H1 (cell line): Measurements from ENCODE around the gene BBS9. TPM values are rescaled to one million over a fixed set of nuclear protein-coding genes. Genes with fewer than 3 reads are reported as not detected.

Experiments used
- CTCF ChIA-PET: fragments of 300-600 bp; sonication (Branson Sonifier 250); formaldehyde crosslinking; loops from one replicate; lab custom pipeline; 2021; ENCODE audit not compliant: partially characterized antibody; lab: Charles Lee
- POLR2A ChIA-PET: fragments of 300-600 bp; sonication (Branson Sonifier 250); formaldehyde crosslinking; loops from one replicate; lab custom pipeline; 2021; ENCODE audit warnings: inconsistent platforms; ENCODE audit not compliant: partially characterized antibody; lab: Charles Lee
- DNase-seq, 2 experiments: peaks; one replicate each; pipeline versions ENCODE4 v3.0.0 to v3.0.0-alpha.2; 2010 to 2022; ENCODE audit warnings: low spot score in 2 of 2, low read depth in 1 of 2, mixed read lengths in 1 of 2
- FAIRE-seq: peaks from 2 replicates; lab custom pipeline; 2011; peaks lifted over from hg19 to GRCh38; lab: Jason Lieb, UNC
- H2AFZ ChIP-seq: 2 replicates; pipeline ENCODE4 v1.8.1; 2012; ENCODE audit warnings: low read length, inconsistent platforms
- H2AK5ac ChIP-seq: 2 replicates; pipeline ENCODE4 v1.6.1; 2013; ENCODE audit warnings: low read depth, low read length
- H2BK120ac ChIP-seq: replicated peaks from 2 replicates; pipeline ENCODE3; 2013; ENCODE audit warnings: low read depth, low read length, inconsistent platforms
- H2BK12ac ChIP-seq: 2 replicates; pipeline ENCODE4 v1.6.1; 2013; ENCODE audit warnings: low read depth, low read length
- H2BK15ac ChIP-seq: 2 replicates; pipeline ENCODE4 v1.6.1; 2013; ENCODE audit warnings: low read length
- H2BK20ac ChIP-seq: 2 replicates; pipeline ENCODE4 v1.6.1; 2013; ENCODE audit warnings: low read length
- H2BK5ac ChIP-seq: 2 replicates; pipeline ENCODE4 v1.6.1; 2013; ENCODE audit warnings: low read depth, low read length
- H3K14ac ChIP-seq: 2 replicates; pipeline ENCODE4 v1.6.1; 2013; ENCODE audit warnings: inconsistent platforms; ENCODE audit not compliant: insufficient read length
- H3K18ac ChIP-seq: 2 replicates; pipeline ENCODE4 v1.6.1; 2013; ENCODE audit warnings: low read length; ENCODE audit errors: extremely low read depth
- H3K23ac ChIP-seq: 2 replicates; pipeline ENCODE4 v1.6.1; 2013; ENCODE audit warnings: inconsistent platforms; ENCODE audit not compliant: insufficient read length
- H3K23me2 ChIP-seq: 2 replicates; pipeline ENCODE4 v1.6.1; 2013; ENCODE audit warnings: low read depth, low read length
- H3K27ac ChIP-seq: 2 replicates; pipeline ENCODE4 v1.6.1; 2011; ENCODE audit warnings: low read depth, low read length, inconsistent platforms
- H3K27me3 ChIP-seq, 4 experiments: replicated peaks in 1 of 4; 1 replicate in 1 of 4; 2 replicates in 3 of 4; pipeline versions ENCODE4 v1.6.1 to v1.8.1; 2011 to 2013; ENCODE audit warnings: low read length in 3 of 4, mild to moderate bottlenecking in 3 of 4, inconsistent platforms in 2 of 4, mixed read lengths in 2 of 4, moderate library complexity in 1 of 4; ENCODE audit not compliant: control insufficient read depth in 3 of 4, insufficient read depth in 3 of 4; ENCODE audit errors: extremely low read depth in 1 of 4
- H3K36me3 ChIP-seq, 4 experiments: 2 replicates each; pipeline versions ENCODE4 v1.6.1 to v1.8.1; 2011 to 2013; ENCODE audit warnings: mild to moderate bottlenecking in 4 of 4, low read length in 3 of 4, moderate library complexity in 2 of 4, control low read depth in 1 of 4, inconsistent platforms in 1 of 4; ENCODE audit not compliant: insufficient read depth in 4 of 4, control insufficient read depth in 2 of 4
- H3K4ac ChIP-seq: replicated peaks from 2 replicates; pipeline ENCODE3; 2013; ENCODE audit warnings: low read length, low read depth, mixed read lengths, inconsistent platforms; ENCODE audit not compliant: insufficient read length
- H3K4me1 ChIP-seq, 4 experiments: replicated peaks in 1 of 4; 1 replicate in 1 of 4; 2 replicates in 3 of 4; pipeline versions ENCODE4 v1.6.1 to v1.8.1; 2011 to 2013; ENCODE audit warnings: low read length in 3 of 4, inconsistent platforms in 2 of 4, mixed read lengths in 1 of 4; ENCODE audit not compliant: insufficient read depth in 4 of 4, control insufficient read depth in 3 of 4
- H3K4me2 ChIP-seq, 2 experiments: 2 replicates each; pipeline versions ENCODE4 v1.6.1 to v1.8.1; 2011 to 2013; ENCODE audit warnings: low read depth in 2 of 2, low read length in 2 of 2, control low read depth in 1 of 2, inconsistent platforms in 1 of 2, mild to moderate bottlenecking in 1 of 2; ENCODE audit not compliant: insufficient read depth in 1 of 2
- H3K4me3 ChIP-seq, 4 experiments: fragments of 200-600, 300-600 bp in 1 of 4; sonication (generic), shearing (Covaris generic), sonication (Bioruptor Twin) in 1 of 4; 2 replicates each; pipeline versions ENCODE4 v1.5.1 to v1.8.1; 2011 to 2016; ENCODE audit warnings: low read length in 4 of 4, low read depth in 3 of 4, control low read depth in 2 of 4, inconsistent platforms in 2 of 4, mild to moderate bottlenecking in 2 of 4, mixed read lengths in 1 of 4, moderate library complexity in 1 of 4; ENCODE audit not compliant: insufficient read depth in 2 of 4; ENCODE audit errors: extremely low read depth in 1 of 4
- H3K56ac ChIP-seq: replicated peaks from 2 replicates; pipeline ENCODE3; 2013; ENCODE audit warnings: low read depth, mild to moderate bottlenecking, mixed read lengths, low read length, inconsistent platforms; ENCODE audit not compliant: insufficient read length
- H3K79me1 ChIP-seq: 2 replicates; pipeline ENCODE4 v1.6.1; 2013; ENCODE audit warnings: low read depth, low read length, control low read depth
- H3K79me2 ChIP-seq, 2 experiments: 2 replicates each; pipeline versions ENCODE4 v1.6.1 to v1.8.1; 2012 to 2013; ENCODE audit warnings: low read length in 2 of 2, mild to moderate bottlenecking in 2 of 2, inconsistent platforms in 1 of 2; ENCODE audit not compliant: insufficient read depth in 2 of 2, control insufficient read depth in 1 of 2
- H3K9ac ChIP-seq, 4 experiments: replicated peaks in 1 of 4; 1 replicate in 1 of 4; 2 replicates in 3 of 4; pipeline versions ENCODE4 v1.6.1 to v1.8.1; 2011 to 2013; ENCODE audit warnings: low read depth in 3 of 4, low read length in 3 of 4, control low read depth in 2 of 4, mild to moderate bottlenecking in 2 of 4, moderate library complexity in 2 of 4, inconsistent platforms in 1 of 4; ENCODE audit errors: extremely low read depth in 1 of 4
- H3K9me3 ChIP-seq, 2 experiments: 2 replicates each; pipeline versions ENCODE4 v1.6.1 to v1.8.1; 2012 to 2013; ENCODE audit warnings: mild to moderate bottlenecking in 2 of 2, moderate library complexity in 2 of 2, control low read depth in 1 of 2, inconsistent platforms in 1 of 2, low read depth in 1 of 2, low read length in 1 of 2, mixed read lengths in 1 of 2; ENCODE audit not compliant: insufficient read depth in 2 of 2
- H4K20me1 ChIP-seq, 2 experiments: replicated peaks in 1 of 2; 2 replicates each; pipeline versions ENCODE3 to v1.8.1; 2011 to 2013; ENCODE audit warnings: inconsistent platforms in 2 of 2, low read length in 2 of 2, mild to moderate bottlenecking in 1 of 2; ENCODE audit not compliant: insufficient read depth in 2 of 2, control insufficient read depth in 1 of 2
- H4K5ac ChIP-seq: 2 replicates; pipeline ENCODE4 v1.6.1; 2013; ENCODE audit warnings: low read length, low read depth, mixed read lengths, inconsistent platforms; ENCODE audit not compliant: insufficient read length
- H4K8ac ChIP-seq: 2 replicates; pipeline ENCODE4 v1.8.0; 2013; ENCODE audit warnings: mild to moderate bottlenecking, moderate library complexity, low read length, inconsistent platforms; ENCODE audit not compliant: insufficient read depth; ENCODE audit errors: extremely low read depth
- H4K91ac ChIP-seq: replicated peaks from 2 replicates; pipeline ENCODE3; 2013; ENCODE audit warnings: low read length, mixed read lengths, inconsistent platforms; ENCODE audit not compliant: insufficient read length
- CHD1 ChIP-seq: IDR thresholded peaks from 2 replicates; pipeline ENCODE4 v1.6.1; 2012; ENCODE audit warnings: low read depth, low read length, improper control_type of control experiment
- GTF2F1 ChIP-seq: IDR thresholded peaks from 2 replicates; pipeline ENCODE4 v1.6.1; 2012; ENCODE audit warnings: low read depth, low read length, improper control_type of control experiment, borderline replicate concordance
- KDM1A ChIP-seq: fragments of 200-600, 300-600 bp; sonication (generic); IDR thresholded peaks from 2 replicates; pipeline ENCODE4 v1.7.1; 2016; ENCODE audit warnings: mild to moderate bottlenecking, low read length, borderline replicate concordance
- MAFK ChIP-seq: IDR thresholded peaks from 2 replicates; pipeline ENCODE4 v1.6.1; 2012; ENCODE audit warnings: low read depth, mild to moderate bottlenecking, improper control_type of control experiment, low read length
- MAX ChIP-seq: IDR thresholded peaks from 2 replicates; pipeline ENCODE4 v1.6.1; 2012; ENCODE audit warnings: inconsistent platforms
- NRF1 ChIP-seq: IDR thresholded peaks from 2 replicates; pipeline ENCODE4 v1.6.1; 2011; ENCODE audit warnings: mild to moderate bottlenecking, low read depth, low read length, improper control_type of control experiment
- RBBP5 ChIP-seq: IDR thresholded peaks from 2 replicates; pipeline ENCODE4 v1.7.1; 2012; ENCODE audit warnings: low read depth, mild to moderate bottlenecking, inconsistent platforms, low read length, moderate library complexity, borderline replicate concordance
- SIRT6 ChIP-seq: IDR thresholded peaks from one replicate; pipeline ENCODE4 v1.7.1; 2012; ENCODE audit warnings: low read length, inconsistent platforms
- SRF ChIP-seq: IDR thresholded peaks from 2 replicates; pipeline ENCODE4 v1.6.1; 2011; ENCODE audit warnings: mild to moderate bottlenecking, low read depth, low read length, moderate library complexity
- WGBS, 2 experiments: shearing (Covaris generic) in 1 of 2; methylation state at CpG; one replicate each; pipeline versions ENCODE4 v1.1.6 to v1.1.7; 2013 to 2015; ENCODE audit warnings: low lambda C conversion rate in 2 of 2, mixed read lengths in 2 of 2, inconsistent platforms in 1 of 2, low coverage in 1 of 2, missing lambda C conversion rate in 1 of 2; ENCODE audit not compliant: insufficient replicate concordance in 2 of 2, insufficient coverage in 1 of 2, insufficient read length in 1 of 2; ENCODE audit errors: extremely low coverage in 1 of 2, missing lambda C conversion rate in 1 of 2; 5-methylcytosine and 5-hydroxymethylcytosine counted together
- polyA plus RNA-seq, 7 experiments: library from polyadenylated mRNA; depleted of rRNA in 3 of 7; stranded (reverse) in 5 of 7; unstranded in 2 of 7; fragments of >200 nt in 5 of 7; fragments of 200-250 nt in 2 of 7; gene quantifications; 1 replicate in 5 of 7; 2 replicates in 1 of 7; 4 replicates in 1 of 7; pipeline versions ENCODE4 v1.2.1 to v1.2.3, GENCODE V29; 2011 to 2013; ENCODE audit warnings: missing spikeins in 2 of 7, mixed read lengths in 2 of 7
- total RNA-seq: library from RNA; stranded (reverse); fragmentation: NEBNext Ultra II Directional; extraction: Animal tissue kit (Norgen Biotek cat#: 25700); gene quantifications from 2 replicates; pipeline ENCODE4 v1.2.1, GENCODE V29; 2021

Gene BBS9
- total and polyA plus RNA-seq, 2 of the 8 experiments (the other 6 are each of a cell fraction or from before 2014, with no cell fraction given) = 22.3 to 37.0 TPM

DNA sequence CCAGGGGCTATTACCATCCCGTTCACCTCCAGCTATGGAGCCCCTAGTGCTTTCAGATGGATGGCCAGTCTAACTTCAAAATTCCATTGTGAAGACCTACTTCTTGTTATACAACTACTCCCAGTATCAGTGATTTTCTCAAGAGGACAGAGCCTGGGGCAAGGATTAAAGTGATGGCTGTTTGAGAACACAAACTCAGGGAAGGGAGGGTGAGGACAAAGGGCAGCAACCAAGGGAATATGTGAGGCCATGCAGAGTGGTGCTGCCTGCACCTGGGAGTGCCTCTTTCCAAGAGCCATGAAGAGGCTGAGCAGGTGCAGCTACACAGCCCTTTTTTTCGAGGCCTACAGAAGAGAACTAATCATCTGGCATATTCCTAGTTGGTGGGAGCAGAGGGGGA lies 472.5 kb downstream of the BBS9 start:
- FAIRE-seq (no peak), DNase-seq (no peak)
- no peak overlapping the region for H4K5ac ChIP-seq
- H2AFZ ChIP-seq = no peak overlapping the region
- H2BK120ac ChIP-seq = no peak overlapping the region
- H3K4ac ChIP-seq = no peak overlapping the region
- ChIA-PET POLR2A (no interaction called here), CTCF (no interaction called here)
- no peaks in the 10 kb centered on the region for H4K20me1 ChIP-seq
- no peak overlapping the region for H3K9ac ChIP-seq
- no peak overlapping the region for H3K56ac ChIP-seq
- H4K91ac ChIP-seq = no peak overlapping the region
- no peak overlapping the region for H3K27ac ChIP-seq
- no peak for TF ChIP-seq MAFK
- no peak for TF ChIP-seq RBBP5
- TF ChIP-seq MAX = no peak
- no peak for TF ChIP-seq SIRT6
- TF ChIP-seq NRF1 = no peak
- no peak for TF ChIP-seq GTF2F1
- no peak for TF ChIP-seq CHD1
- TF ChIP-seq SRF = no peak
- TF ChIP-seq KDM1A = no peak
- no peaks in the 10 kb centered on the region for H3K36me3 ChIP-seq
- no peak overlapping the region for H2BK12ac ChIP-seq
- H3K9me3 ChIP-seq = no peaks in the 10 kb centered on the region
- H3K4me1 ChIP-seq = peaks cover 0 to 2% (median 0%) of the 10 kb centered on the region in 4 experiments; a peak in 1 of 7 replicates
- 78% methylated on average over 2 of the region's 2 CpGs; no CpG with 5 or more reads in 1 of the 2 experiments for WGBS, 2 experiments
- no peak overlapping the region for H2BK5ac ChIP-seq
- H3K4me2 ChIP-seq = no peak overlapping the region
- H3K79me2 ChIP-seq = no peaks in the 10 kb centered on the region
- H3K4me3 ChIP-seq = no peak overlapping the region
- no peak overlapping the region for H3K23ac ChIP-seq
- no peak overlapping the region for H4K8ac ChIP-seq
- H3K14ac ChIP-seq = no peak overlapping the region
- H2BK20ac ChIP-seq = no peak overlapping the region
- H3K18ac ChIP-seq = no peak overlapping the region
- no peaks in the 10 kb centered on the region for H3K23me2 ChIP-seq
- H2AK5ac ChIP-seq = no peak overlapping the region
- H3K79me1 ChIP-seq = no peaks in the 10 kb centered on the region
- no peaks in the 10 kb centered on the region for H3K27me3 ChIP-seq
- no peak overlapping the region for H2BK15ac ChIP-seq
